Measurements from ENCODE around the gene CDKAL1. TPM values are rescaled to one million over a fixed set of nuclear protein-coding genes. Genes with fewer than 3 reads are reported as not detected.

The CDKAL1 gene
- total RNA-seq, 1 experiment from 2014 or later = 20.6 TPM

- TF ChIP-seq ZNF281 (CRISPR knock-in tag; IDR thresholded peaks at IDR 0.05) (no peak), NR1H2 (CRISPR knock-in tag; IDR thresholded peaks at IDR 0.05) (no peak), FOXP1 (CRISPR knock-in tag; IDR thresholded peaks at IDR 0.05; ENCODE audit: borderline replicate concordance) (no peak), CREB1 (CRISPR knock-in tag; IDR thresholded peaks at IDR 0.05) (no peak), CBFB (CRISPR knock-in tag; IDR thresholded peaks at IDR 0.05; ENCODE audit: low read depth) (no peak)
These were observed 609.4 kb downstream of the CDKAL1 start (continued) for GRCh38 chr6:21143645-21144044.

GRCh38 chr6:21144928-21145327, 610.7 kb downstream of the CDKAL1 start:
- peaks cover 16% of the 10 kb centered on the region for H3K4me1 Mint-ChIP-seq
- POLR2A ChIA-PET = no interaction called here
- H3K36me3 Mint-ChIP-seq = no peaks in the 10 kb centered on the region
- CTCF ChIA-PET = no interaction called here
- no peak overlapping the region for H3K27ac Mint-ChIP-seq
- no peak for TF ChIP-seq USF2 (CRISPR knock-in tag; IDR thresholded peaks at IDR 0.05)
- no peak for TF ChIP-seq MYBL2 (CRISPR knock-in tag; IDR thresholded peaks at IDR 0.05)
- no peak for TF ChIP-seq ZNF121 (CRISPR knock-in tag; IDR thresholded peaks at IDR 0.05)
- no peak for TF ChIP-seq ZNF263 (CRISPR knock-in tag; IDR thresholded peaks at IDR 0.05; ENCODE audit: low read depth)
- no peak for TF ChIP-seq ELF4 (CRISPR knock-in tag; IDR thresholded peaks at IDR 0.05; ENCODE audit: low read depth)
- TF ChIP-seq ZNF317 (CRISPR knock-in tag; IDR thresholded peaks at IDR 0.05; ENCODE audit: borderline replicate concordance, low read depth) = no peak
- no peak for TF ChIP-seq FOXP4 (CRISPR knock-in tag; IDR thresholded peaks at IDR 0.05)
- no peak for TF ChIP-seq ZNF416 (CRISPR knock-in tag; IDR thresholded peaks at IDR 0.05)
- no peak for TF ChIP-seq RORB (CRISPR knock-in tag; IDR thresholded peaks at IDR 0.05)
- TF ChIP-seq NR1H2 (CRISPR knock-in tag; IDR thresholded peaks at IDR 0.05) = no peak
- no peak for TF ChIP-seq CREB1 (CRISPR knock-in tag; IDR thresholded peaks at IDR 0.05)
- TF ChIP-seq ZNF396 (CRISPR knock-in tag; IDR thresholded peaks at IDR 0.05; ENCODE audit: borderline replicate concordance) = no peak
- TF ChIP-seq AFF4 (CRISPR knock-in tag; IDR thresholded peaks at IDR 0.05; ENCODE audit: borderline replicate concordance) = no peak
- no peak for TF ChIP-seq PRDM15 (CRISPR knock-in tag; IDR thresholded peaks at IDR 0.05)
- no peak for DNase-seq (ENCODE audit: low spot score)
- no peak for ATAC-seq
- no peaks in the 10 kb centered on the region for H3K9me3 Mint-ChIP-seq
- no peaks in the 10 kb centered on the region for H3K27me3 Mint-ChIP-seq (ENCODE audit: low read depth)
- H3K4me3 Mint-ChIP-seq = no peak overlapping the region
